Dedifferentiated amniotic fluid mesenchymal stem cell (primary cell): ENCODE measurements around the gene FDX2.
"Not testable (repeated sequence)": the region's sequence is repeated elsewhere in the genome, so short reads cannot be mapped to it uniquely, and the experiment has no call there.

Experiments
- DNase-seq: peaks from one replicate; pipeline ENCODE4 v3.0.0-alpha.2; 2016; ENCODE audit errors: extremely low spot score

FDX2 gene

GRCh38 chr19:10284065-10284959 is 31.5 kb downstream of the FDX2 start:
- DNase-seq, result no peak

- DNase-seq, result no peak
Measured at GRCh38 chr19:10283301-10284064, 32.3 kb downstream of the FDX2 start.

GRCh38 chr19:10282043-10282442 is 33.8 kb downstream of the FDX2 start:
- DNase-seq, result not testable (repeated sequence)

DNA sequence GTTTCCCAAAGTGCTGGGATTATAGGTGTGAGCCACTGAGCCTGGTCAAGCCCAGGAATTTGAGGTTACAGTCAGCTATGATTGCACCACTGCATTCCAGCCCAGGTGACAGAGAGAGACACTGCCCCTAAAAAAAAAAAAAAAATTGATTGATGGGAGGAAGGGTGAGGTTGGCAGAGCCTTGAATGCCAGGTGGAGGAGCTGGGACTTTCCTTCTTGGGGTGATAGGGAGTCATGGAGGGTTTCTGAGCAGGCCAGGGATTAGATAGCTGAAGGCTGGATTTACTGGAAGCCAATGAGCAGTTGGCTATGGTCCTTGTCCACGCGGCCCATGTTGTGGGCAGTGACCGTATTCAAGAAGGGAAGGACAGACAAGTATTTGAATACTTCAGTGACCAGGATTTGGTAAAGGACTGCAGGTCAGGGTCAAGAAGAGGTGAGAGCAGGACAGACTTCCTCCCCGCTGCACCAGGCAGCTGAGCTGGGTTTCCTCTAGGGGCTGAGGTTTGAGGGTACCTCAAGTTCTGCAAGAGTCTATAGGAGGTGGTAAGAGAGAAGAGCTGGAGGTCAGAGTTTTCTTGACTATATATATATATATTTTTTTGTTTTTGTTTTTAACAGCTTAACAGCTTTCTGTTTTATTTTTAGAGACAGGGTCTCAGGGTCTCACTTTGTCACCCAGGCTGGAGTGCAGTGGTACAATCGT is 35.9 kb downstream of the FDX2 start:
- no peak for DNase-seq

DNA sequence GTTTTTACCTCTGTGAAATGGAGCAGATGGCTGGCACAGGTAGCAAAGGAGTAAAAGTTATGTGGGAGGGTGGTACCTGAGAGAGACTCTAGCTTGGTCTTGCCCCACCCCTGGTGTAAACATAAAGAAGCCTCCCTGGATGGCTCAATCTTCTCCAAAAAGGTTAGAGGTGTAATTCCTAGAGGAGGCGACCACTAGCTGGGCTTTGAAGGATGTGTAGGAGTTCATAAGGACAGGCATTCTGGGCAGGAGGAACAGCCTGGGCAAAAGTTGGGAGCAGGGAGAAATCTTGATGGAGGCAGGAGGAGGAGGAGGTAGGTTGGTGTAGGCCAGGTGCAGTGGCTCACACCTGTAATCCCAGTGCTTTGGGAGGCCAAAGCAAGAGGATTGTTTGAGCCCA is 36.9 kb downstream of the FDX2 start:
- no peak for DNase-seq

DNA sequence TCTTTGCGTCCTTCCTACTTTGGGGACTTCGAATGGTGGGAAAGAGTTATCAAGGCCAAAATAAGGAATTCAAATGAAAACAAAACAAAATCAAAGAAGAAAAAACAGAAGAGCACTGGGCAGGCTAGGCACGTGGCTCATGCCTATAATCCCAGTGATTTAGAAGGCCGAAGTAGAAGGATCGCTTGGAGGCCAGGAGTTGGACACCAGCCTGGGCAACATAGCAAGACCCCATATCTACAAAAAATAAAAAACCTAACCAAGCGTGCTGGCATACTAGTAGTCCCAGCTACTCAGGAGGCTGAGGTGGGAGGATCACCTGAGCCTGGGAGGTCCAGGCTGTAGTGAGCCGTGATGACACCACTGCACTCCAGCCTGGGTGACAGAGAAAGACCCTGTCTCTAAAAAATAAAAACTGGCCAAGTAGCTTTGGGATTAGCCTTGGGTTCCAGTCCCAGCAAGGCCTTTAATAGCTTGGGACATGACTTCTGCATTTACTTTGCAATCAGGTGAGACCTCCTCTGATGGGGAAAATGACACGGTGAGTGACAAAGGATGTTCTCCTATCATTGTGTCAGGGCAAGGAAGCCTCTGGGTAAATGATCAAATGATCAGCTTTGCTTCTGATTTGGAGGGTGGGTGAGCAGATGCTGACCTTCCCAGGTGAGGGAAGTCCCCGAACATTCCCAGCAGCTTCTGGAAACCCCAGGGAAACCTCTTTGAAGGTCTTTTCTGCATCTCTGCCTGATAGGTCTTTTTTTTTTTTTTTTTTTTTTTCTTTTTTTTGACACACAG is 37.8 kb downstream of the FDX2 start:
- DNase-seq, result no peak

DNA sequence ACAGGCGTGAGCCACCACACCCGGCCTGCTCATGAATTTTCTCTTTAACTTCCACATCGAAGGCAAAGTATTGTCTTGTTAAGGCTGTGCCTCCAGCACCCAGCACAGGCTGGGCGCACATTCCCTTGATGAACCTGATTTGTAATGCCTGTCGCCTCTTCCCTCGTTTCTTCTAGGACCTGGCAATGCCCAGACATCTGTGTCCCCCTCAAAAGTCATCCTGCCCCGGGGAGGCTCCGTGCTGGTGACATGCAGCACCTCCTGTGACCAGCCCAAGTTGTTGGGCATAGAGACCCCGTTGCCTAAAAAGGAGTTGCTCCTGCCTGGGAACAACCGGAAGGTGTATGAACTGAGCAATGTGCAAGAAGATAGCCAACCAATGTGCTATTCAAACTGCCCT is 41.2 kb downstream of the FDX2 start:
- no peak for DNase-seq

DNA sequence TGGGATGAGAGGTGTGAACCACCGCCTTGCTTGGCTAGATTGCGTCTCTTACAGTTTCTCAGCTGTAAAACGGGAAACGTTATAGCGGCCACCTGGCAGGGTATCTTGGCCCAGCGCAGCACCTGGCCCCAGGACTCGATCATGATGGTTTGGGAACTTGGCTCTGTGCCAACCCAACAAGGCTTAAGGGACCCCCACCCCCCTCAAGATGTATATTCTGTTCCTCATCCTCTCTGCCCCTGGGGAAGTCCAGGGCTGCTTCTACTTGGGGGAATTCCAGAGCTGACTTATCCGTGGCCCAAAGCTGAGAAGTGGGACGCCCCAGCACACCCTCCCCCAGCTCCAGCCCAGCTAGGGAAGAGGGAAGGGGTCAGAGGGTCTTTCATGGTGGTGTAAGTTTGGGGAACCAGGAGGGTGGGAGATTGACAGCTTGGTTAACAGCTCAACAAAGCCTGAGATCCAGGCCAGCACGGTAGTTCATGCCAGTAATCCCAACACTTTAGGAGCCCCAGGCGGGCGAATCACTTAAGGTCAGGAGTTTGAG is 44.2 kb downstream of the FDX2 start:
- no peak for DNase-seq

- no peak for DNase-seq
Measured at GRCh38 chr19:10270616-10271394, 45.0 kb downstream of the FDX2 start, which contains the start of gene ICAM1. ICAM1 (plus strand) TSS chr19:10271120; CDS start chr19:10271160, 40 bp downstream.

- no peak for DNase-seq
Measured at GRCh38 chr19:10270180-10270615, 45.6 kb downstream of the FDX2 start.

- DNase-seq, result peak; percentile 67
Measured at GRCh38 chr19:10269333-10270179, 46.3 kb downstream of the FDX2 start.

DNA sequence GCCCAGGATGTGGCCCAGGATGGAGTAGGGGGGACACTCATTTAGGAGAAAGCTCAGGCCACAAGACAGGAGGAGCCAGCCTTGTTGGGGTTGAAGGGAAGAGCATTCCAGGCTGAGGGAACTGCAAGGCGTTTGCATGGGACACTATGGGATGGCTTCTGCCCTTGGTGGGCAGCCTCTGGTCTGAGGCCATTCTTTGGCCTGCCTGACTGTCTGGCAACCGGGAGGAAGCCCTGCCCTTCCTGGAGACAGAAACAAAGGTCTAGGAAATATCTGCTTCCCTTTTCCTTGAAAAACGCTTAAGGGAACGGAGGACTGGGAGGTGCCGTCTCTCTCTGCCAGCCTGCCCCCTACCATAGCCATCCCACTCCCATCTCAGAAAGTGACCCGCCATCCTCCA is 47.7 kb downstream of the FDX2 start:
- no peak for DNase-seq

GRCh38 chr19:10266706-10267105 is 49.1 kb downstream of the FDX2 start:
- DNase-seq, result no peak

- no peak for DNase-seq
Measured at GRCh38 chr19:10262771-10263170, 53.0 kb downstream of the FDX2 start.

DNA sequence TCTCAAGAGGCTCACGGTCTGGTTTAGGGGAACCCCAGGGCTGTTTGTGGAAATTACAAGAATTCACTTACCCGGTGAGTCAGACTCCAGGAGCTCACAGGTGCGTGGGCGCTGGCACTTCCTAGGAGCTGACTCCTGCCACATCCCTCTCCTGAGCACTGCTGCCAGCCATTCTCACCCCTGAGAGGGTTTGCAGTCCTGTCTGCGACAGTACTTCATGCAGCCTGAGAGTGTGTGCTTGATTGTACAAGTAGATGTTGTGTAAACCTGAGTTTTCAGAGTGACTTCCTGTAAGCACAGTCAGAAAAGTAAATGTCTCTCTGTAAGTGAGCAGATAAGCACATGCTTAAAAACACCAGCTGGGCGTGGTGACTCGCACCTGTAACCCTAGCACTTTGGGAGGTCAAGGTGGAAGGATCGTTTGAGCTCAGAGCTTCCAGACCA is 55.7 kb downstream of the FDX2 start:
- DNase-seq, result no peak
